ENCODE results near the gene HOXA7. TPM values are rescaled to one million over a fixed set of nuclear protein-coding genes. Genes with fewer than 3 reads are reported as not detected.

Gene HOXA7
- total RNA-seq, 2 experiments from 2014 or later: not detected

DNA sequence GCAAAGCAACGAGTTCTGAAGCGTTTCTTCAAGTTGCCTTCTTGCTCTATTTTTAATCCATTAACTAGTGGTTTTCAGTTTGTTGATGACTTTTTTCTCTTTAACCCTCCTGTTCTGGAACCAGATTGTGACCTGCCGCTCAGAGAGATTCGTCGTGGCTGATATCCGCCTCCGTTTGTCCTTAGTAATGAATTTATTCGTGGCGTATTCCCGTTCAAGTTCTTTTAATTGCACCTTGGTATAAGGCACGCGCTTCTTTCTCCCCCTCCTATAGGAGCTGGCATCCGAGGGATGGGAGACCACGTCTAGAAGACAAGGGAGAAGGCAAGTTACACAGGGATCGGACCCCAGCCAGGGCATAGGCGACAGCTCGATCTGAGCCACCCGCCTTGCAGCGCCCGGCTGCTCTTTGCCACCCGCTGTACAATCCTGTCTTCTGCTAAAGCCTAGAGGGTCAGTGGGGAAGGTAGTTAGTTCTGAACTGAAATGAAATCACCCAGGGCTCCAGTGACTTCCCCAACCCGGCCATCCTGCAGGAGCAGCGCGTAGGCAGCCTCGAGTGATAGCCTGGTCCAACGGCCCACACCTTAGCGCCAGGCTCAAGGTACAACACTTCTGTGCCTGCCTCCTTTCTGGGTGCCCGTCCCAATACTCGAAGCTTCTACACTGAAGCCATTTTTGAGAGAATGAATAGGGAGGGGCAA is 41.8 kb upstream of the HOXA7 start:
- intact Hi-C loops (cut with micrococcal nuclease): loop anchor here (5.0 kb wide), 3 partner anchors 41 to 584 kb away; partner anchors contain the start of gene HOXA7
- ChIA-PET CTCF (interaction anchor here (0.9 to 2.8 kb wide), 12 partner anchors 8 to 896 kb away, joined by 3 to 8 read pairs (median 4); partner anchors contain the start of gene EVX1), POLR2A (interaction anchor here (1.4 kb wide), 1 partner anchor 13 kb away, joined by 5 read pairs; the partner anchor contains the start of gene HOXA11)
- Mint-ChIP-seq H3K36me3 (ENCODE audit: low read depth) (no peaks in the 10 kb centered on the region), H3K27me3 (peaks cover 81% of the 10 kb centered on the region), H3K27ac (no peak overlapping the region), H3K4me1 (ENCODE audit: low read depth) (peaks cover 33% of the 10 kb centered on the region), H3K9me3 (no peaks in the 10 kb centered on the region), H3K4me3 (no peak overlapping the region)
- ATAC-seq (no peak), DNase-seq (no peak)
- TF ChIP-seq, protein P1, sequence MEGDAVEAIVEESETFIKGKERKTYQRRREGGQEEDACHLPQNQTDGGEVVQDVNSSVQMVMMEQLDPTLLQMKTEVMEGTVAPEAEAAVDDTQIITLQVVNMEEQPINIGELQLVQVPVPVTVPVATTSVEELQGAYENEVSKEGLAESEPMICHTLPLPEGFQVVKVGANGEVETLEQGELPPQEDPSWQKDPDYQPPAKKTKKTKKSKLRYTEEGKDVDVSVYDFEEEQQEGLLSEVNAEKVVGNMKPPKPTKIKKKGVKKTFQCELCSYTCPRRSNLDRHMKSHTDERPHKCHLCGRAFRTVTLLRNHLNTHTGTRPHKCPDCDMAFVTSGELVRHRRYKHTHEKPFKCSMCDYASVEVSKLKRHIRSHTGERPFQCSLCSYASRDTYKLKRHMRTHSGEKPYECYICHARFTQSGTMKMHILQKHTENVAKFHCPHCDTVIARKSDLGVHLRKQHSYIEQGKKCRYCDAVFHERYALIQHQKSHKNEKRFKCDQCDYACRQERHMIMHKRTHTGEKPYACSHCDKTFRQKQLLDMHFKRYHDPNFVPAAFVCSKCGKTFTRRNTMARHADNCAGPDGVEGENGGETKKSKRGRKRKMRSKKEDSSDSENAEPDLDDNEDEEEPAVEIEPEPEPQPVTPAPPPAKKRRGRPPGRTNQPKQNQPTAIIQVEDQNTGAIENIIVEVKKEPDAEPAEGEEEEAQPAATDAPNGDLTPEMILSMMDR (IDR thresholded peaks at IDR 0.05): no peak

DNA sequence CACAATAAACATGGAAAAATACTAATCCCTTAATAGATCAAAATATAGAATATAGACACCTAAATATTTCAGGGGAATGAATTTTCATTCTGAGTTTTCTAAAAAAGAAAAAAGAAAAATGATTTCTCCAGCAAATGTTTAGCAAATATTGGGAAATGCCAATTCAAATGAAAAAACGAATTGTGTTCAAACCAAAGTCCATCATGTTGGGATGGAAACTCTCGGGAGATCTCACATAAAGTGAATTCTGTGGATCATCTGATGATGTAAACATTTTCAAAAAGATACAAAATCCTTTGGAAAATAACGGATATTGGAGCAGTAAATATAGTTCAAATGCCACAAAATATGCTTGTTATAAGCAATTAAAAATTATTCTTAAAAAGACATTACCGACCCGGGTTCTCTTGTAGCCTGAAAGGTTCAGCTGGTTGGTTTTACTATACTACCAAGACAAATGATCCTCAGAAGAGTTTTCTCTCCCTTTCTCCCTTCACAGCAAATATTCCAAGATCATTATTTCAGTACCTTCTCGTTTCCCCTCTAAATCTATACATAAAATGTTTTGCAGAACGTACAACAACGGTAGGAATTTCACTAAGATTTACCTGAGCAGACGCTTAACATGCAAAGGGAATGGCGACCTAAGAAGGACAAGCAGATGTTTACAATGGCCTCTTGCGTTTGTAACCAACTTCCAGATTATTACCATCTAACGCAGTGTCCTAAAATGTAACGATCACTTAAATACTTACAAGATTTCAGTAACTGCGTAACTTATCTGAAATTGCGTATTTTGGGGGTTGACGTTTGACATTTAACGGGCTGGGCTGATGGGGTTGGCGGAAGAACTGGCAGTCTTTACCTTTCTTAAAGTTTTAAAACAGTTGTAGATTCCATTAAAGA is 40.9 kb upstream of the HOXA7 start:
- no peak for ATAC-seq
- Mint-ChIP-seq H3K4me3 (no peak overlapping the region), H3K9me3 (no peaks in the 10 kb centered on the region), H3K27me3 (peaks cover 78% of the 10 kb centered on the region), H3K4me1 (ENCODE audit: low read depth) (peaks cover 32% of the 10 kb centered on the region), H3K36me3 (ENCODE audit: low read depth) (no peaks in the 10 kb centered on the region), H3K27ac (no peak overlapping the region)
- intact Hi-C loops (cut with micrococcal nuclease): loop anchor here (5.0 kb wide), 3 partner anchors 40 to 585 kb away; partner anchors contain the start of gene HOXA7
- TF ChIP-seq, protein P1 (IDR thresholded peaks at IDR 0.05): no peak
- DNase-seq: no peak
- ChIA-PET CTCF (interaction anchor here (2.1 to 2.3 kb wide), 2 partner anchors 14 to 47 kb away, joined by 6 to 7 read pairs; no protein-coding TSS in a partner anchor), POLR2A (no interaction called here)

GRCh38 chr7:27196287-27196767 is 39.9 kb upstream of the HOXA7 start:
- TF ChIP-seq, protein P1 (IDR thresholded peaks at IDR 0.05): peak; percentile 84
- Mint-ChIP-seq H3K36me3 (ENCODE audit: low read depth) (no peaks in the 10 kb centered on the region), H3K9me3 (no peaks in the 10 kb centered on the region), H3K27me3 (peaks cover 78% of the 10 kb centered on the region), H3K27ac (no peak overlapping the region), H3K4me3 (no peak overlapping the region), H3K4me1 (ENCODE audit: low read depth) (peaks cover 31% of the 10 kb centered on the region)
- DNase-seq: peak; percentile 94
- ATAC-seq: peak; percentile 32
- POLR2A ChIA-PET: interaction anchor here (0.5 kb wide), 1 partner anchor 476 kb away, joined by 4 read pairs; no protein-coding TSS in a partner anchor
- CTCF ChIA-PET: interaction anchor here (0.6 to 3.2 kb wide), 68 partner anchors 9 to 900 kb away, joined by 3 to 42 read pairs (median 4); partner anchors contain the start of genes EVX1, HOXA10 and HOXA11
- intact Hi-C loops (cut with micrococcal nuclease): loop anchor here (5.0 kb wide), 3 partner anchors 39 to 586 kb away; partner anchors contain the start of gene HOXA7

GRCh38 chr7:27194686-27195379 is 38.4 kb upstream of the HOXA7 start:
- intact Hi-C loops (cut with micrococcal nuclease): loop anchor here (5.0 kb wide), 3 partner anchors 38 to 587 kb away; partner anchors contain the start of gene HOXA7
- Mint-ChIP-seq H3K4me3 (no peak overlapping the region), H3K27me3 (peaks cover 79% of the 10 kb centered on the region), H3K4me1 (ENCODE audit: low read depth) (peaks cover 22% of the 10 kb centered on the region), H3K27ac (no peak overlapping the region), H3K36me3 (ENCODE audit: low read depth) (no peaks in the 10 kb centered on the region), H3K9me3 (no peaks in the 10 kb centered on the region)
- TF ChIP-seq, protein P1 (IDR thresholded peaks at IDR 0.05): no peak
- DNase-seq: no peak
- ChIA-PET POLR2A (no interaction called here), CTCF (interaction anchor here (0.8 to 3.2 kb wide), 14 partner anchors 9 to 883 kb away, joined by 3 to 42 read pairs (median 8); partner anchors contain the start of gene HOXA11)
- no peak for ATAC-seq

All from activated CD8-positive, alpha-beta T cell treated with anti-CD3 and anti-CD28 coated beads for 36 hours (primary cell).